SKM-1 (cell line): Measurements from ENCODE around the gene SRBD1.

ENCODE experiments used
- DNase-seq: peaks from one replicate; lab custom pipeline; 2025; ENCODE audit not compliant: unreplicated experiment; lab: John Stamatoyannopoulos, UW

The SRBD1 gene

GRCh38 chr2:45380131-45380836 is 230.8 kb downstream of the SRBD1 start:
- DNase-seq: no peak

GRCh38 chr2:45379399-45380087 is 231.5 kb downstream of the SRBD1 start:
- no peak for DNase-seq

- DNase-seq: no peak
Observed at GRCh38 chr2:45373534-45373933, 237.5 kb downstream of the SRBD1 start.

- no peak for DNase-seq
Observed at GRCh38 chr2:45370369-45370768, 240.7 kb downstream of the SRBD1 start.

- DNase-seq: no peak
Observed at GRCh38 chr2:45368792-45369191, 242.3 kb downstream of the SRBD1 start.

- DNase-seq: no peak
Observed at GRCh38 chr2:45361666-45362065, 249.4 kb downstream of the SRBD1 start.

- no peak for DNase-seq
Observed at GRCh38 chr2:45354776-45355175, 256.3 kb downstream of the SRBD1 start.

- DNase-seq: no peak
Observed at GRCh38 chr2:45353879-45354278, 257.2 kb downstream of the SRBD1 start.

- DNase-seq: no peak
Observed at GRCh38 chr2:45352506-45352905, 258.6 kb downstream of the SRBD1 start.

GRCh38 chr2:45345331-45346234 is 265.5 kb downstream of the SRBD1 start:
- no peak for DNase-seq

- DNase-seq: no peak
Observed at GRCh38 chr2:45344502-45344901, 266.6 kb downstream of the SRBD1 start.

GRCh38 chr2:45344071-45344470 is 267.0 kb downstream of the SRBD1 start:
- DNase-seq: no peak

GRCh38 chr2:45343251-45344017 is 267.6 kb downstream of the SRBD1 start:
- DNase-seq: no peak

GRCh38 chr2:45340318-45340717 is 270.7 kb downstream of the SRBD1 start:
- no peak for DNase-seq

GRCh38 chr2:45339253-45339652 is 271.8 kb downstream of the SRBD1 start:
- no peak for DNase-seq
